Sigmoid colon (tissue), 7 donors: ENCODE measurements around the gene DCAF15. TPM values are rescaled to one million over a fixed set of nuclear protein-coding genes. Genes with fewer than 3 reads are reported as not detected.

ENCODE experiments used
- DNase-seq: peaks from one replicate; pipeline ENCODE4 v3.0.0-alpha.2; 2019
- H3K27ac ChIP-seq, 4 donors: fragments of 200-600 bp; sonication (generic); one replicate each; pipeline ENCODE4 v1.5.1; 2016 to 2019; ENCODE audit warnings: mild to moderate bottlenecking in 1 of 4
- H3K27me3 ChIP-seq, 3 donors: fragments of 200-600 bp; sonication (generic); one replicate each; pipeline ENCODE4 v1.5.1; 2019; ENCODE audit warnings: mild to moderate bottlenecking in 1 of 3
- H3K36me3 ChIP-seq, 4 donors: fragments of 200-600 bp; sonication (generic); one replicate each; pipeline ENCODE4 v1.5.1; 2016 to 2019
- H3K4me1 ChIP-seq, 4 donors: fragments of 200-600 bp; sonication (generic); one replicate each; pipeline ENCODE4 v1.5.1; 2017 to 2019
- H3K4me3 ChIP-seq, 4 donors: fragments of 200-600 bp; sonication (generic); one replicate each; pipeline ENCODE4 v1.5.1; 2017 to 2019; ENCODE audit warnings: mild to moderate bottlenecking in 2 of 4, moderate library complexity in 1 of 4
- H3K9me3 ChIP-seq, 4 donors: fragments of 200-600 bp in 3 of 4; sonication (generic) in 3 of 4; one replicate each; pipeline versions ENCODE4 v1.5.1 to v1.6.1; 2013 to 2019
- CTCF ChIP-seq, 4 experiments: fragments of 450-650 bp in 3 of 4; fragments of 200-600 bp in 1 of 4; IDR thresholded peaks; one replicate each; pipeline ENCODE4 v1.5.1; 2016 to 2019; ENCODE audit warnings: antibody characterized with exemption in 4 of 4, mild to moderate bottlenecking in 3 of 4, moderate library complexity in 2 of 4
- EP300 ChIP-seq, 4 donors: sonication (generic); formaldehyde crosslinking; IDR thresholded peaks; one replicate each; pipeline ENCODE4 v1.6.1; 2017; ENCODE audit warnings: antibody characterized with exemption in 4 of 4
- POLR2A ChIP-seq, 2 donors: fragments of 450-650 bp; IDR thresholded peaks; one replicate each; pipeline ENCODE4 v1.6.1; 2016; ENCODE audit warnings: antibody characterized with exemption in 2 of 2, mild to moderate bottlenecking in 2 of 2, moderate library complexity in 2 of 2
- POLR2AphosphoS5 ChIP-seq, 4 donors: sonication (generic); formaldehyde crosslinking; IDR thresholded peaks; one replicate each; pipeline ENCODE4 v1.6.1; 2017; ENCODE audit warnings: antibody characterized with exemption in 4 of 4
- WGBS, 2 donors: extraction: QIAGEN DNeasy Blood & Tissue Kit; methylation state at CpG; one replicate each; pipeline ENCODE4 v1.1.7; 2013; 5-methylcytosine and 5-hydroxymethylcytosine counted together
- intact Hi-C: fragments of 100-400 bp; cut with DNase I; formaldehyde crosslinking; loops from one replicate; pipeline ENCODE4 v1.15.1; 2023
- polyA plus RNA-seq, 3 donors: library from polyadenylated mRNA; stranded (reverse); fragments of 200-250 nt; gene quantifications; one replicate each; pipeline ENCODE4 v1.2.3, GENCODE V29; 2013
- total RNA-seq, 4 donors: library from RNA; depleted of rRNA; stranded (reverse); fragments of >200 nt; gene quantifications; one replicate each; pipeline ENCODE4 v1.1.0, GENCODE V29; 2016
- donor health status: healthy with polysubstance abuse.
- donor health status: Bipolar disorder and iron deficiency.
- donor health status: healthy.

The DCAF15 gene
- total and polyA plus RNA-seq, 7 donors: 7.9 to 46.2 (median 11.3) TPM

GRCh38 chr19:13995017-13995728 is 42.9 kb downstream of the DCAF15 start:
- intact Hi-C loops: no loop called here
- Histone ChIP-seq H3K4me3 (no peak overlapping the region), H3K36me3 (peaks cover 0 to 29% (median 3%) of the 10 kb centered on the region in 4 donors), H3K27me3 (no peaks in the 10 kb centered on the region), H3K27ac (no peak overlapping the region), H3K4me1 (no peaks in the 10 kb centered on the region), H3K9me3 (peaks cover 0 to 5% (median 1%) of the 10 kb centered on the region in 4 donors)
- TF ChIP-seq EP300 (IDR thresholded peaks at IDR 0.05) (no peak), POLR2A (IDR thresholded peaks at IDR 0.05) (no peak), CTCF (IDR thresholded peaks at IDR 0.05) (no peak), POLR2AphosphoS5 (IDR thresholded peaks at IDR 0.05) (no peak)
- 72 to 85% methylated on average over 13 of the region's 13 CpGs for WGBS, 2 donors
- DNase-seq: no peak

- H3K36me3 ChIP-seq: peaks cover 0 to 24% (median 3%) of the 10 kb centered on the region in 4 donors
- peaks cover 0 to 5% (median 1%) of the 10 kb centered on the region in 4 donors for H3K9me3 ChIP-seq
- H3K27me3 ChIP-seq: no peaks in the 10 kb centered on the region
- no peaks in the 10 kb centered on the region for H3K4me1 ChIP-seq
- TF ChIP-seq EP300 (IDR thresholded peaks at IDR 0.05): no peak
- H3K4me3 ChIP-seq: no peak overlapping the region
- H3K27ac ChIP-seq: no peak overlapping the region
- DNase-seq: no peak
- intact Hi-C loops: no loop called here
- 57 to 86% methylated on average over 14 of the region's 14 CpGs for WGBS, 2 donors
These were observed 43.8 kb downstream of the DCAF15 start for GRCh38 chr19:13995878-13996765.

GRCh38 chr19:13996928-13997630 is 44.8 kb downstream of the DCAF15 start:
- H3K36me3 ChIP-seq: peaks cover 0 to 19% (median 3%) of the 10 kb centered on the region in 4 donors
- no peak for DNase-seq
- no peak overlapping the region for H3K4me3 ChIP-seq
- H3K9me3 ChIP-seq: peaks cover 0 to 5% (median 1%) of the 10 kb centered on the region in 4 donors
- 90 to 95% methylated on average over 22 of the region's 22 CpGs for WGBS, 2 donors
- no peak for TF ChIP-seq POLR2A (IDR thresholded peaks at IDR 0.05)
- no peak for TF ChIP-seq EP300 (IDR thresholded peaks at IDR 0.05)
- TF ChIP-seq POLR2AphosphoS5 (IDR thresholded peaks at IDR 0.05): no peak
- TF ChIP-seq CTCF (IDR thresholded peaks at IDR 0.05): no peak
- no peaks in the 10 kb centered on the region for H3K27me3 ChIP-seq
- H3K27ac ChIP-seq: no peak overlapping the region
- intact Hi-C loops: no loop called here
- H3K4me1 ChIP-seq: no peaks in the 10 kb centered on the region

- WGBS, 2 donors: 91 to 92% methylated on average over 6 of the region's 6 CpGs
- intact Hi-C loops: no loop called here
- no peak for DNase-seq
- Histone ChIP-seq H3K9me3 (peaks cover 0 to 5% (median 1%) of the 10 kb centered on the region in 4 donors), H3K27me3 (no peaks in the 10 kb centered on the region), H3K36me3 (peaks cover 0 to 14% (median 3%) of the 10 kb centered on the region in 4 donors), H3K27ac (no peak overlapping the region), H3K4me1 (peaks cover 0 to 2% (median 0%) of the 10 kb centered on the region in 4 donors), H3K4me3 (no peak overlapping the region)
- TF ChIP-seq EP300 (IDR thresholded peaks at IDR 0.05) (no peak), POLR2AphosphoS5 (IDR thresholded peaks at IDR 0.05) (no peak), CTCF (IDR thresholded peaks at IDR 0.05) (no peak), POLR2A (IDR thresholded peaks at IDR 0.05) (no peak)
These were observed 45.3 kb downstream of the DCAF15 start for GRCh38 chr19:13997631-13997962.
